Putamen (tissue), 1 donor: ENCODE measurements around the gene SCG3.

Experiments used
- DNase-seq: peaks from one replicate; pipeline ENCODE4 v3.0.0-alpha.2; 2016; ENCODE audit warnings: low spot score

The SCG3 gene

DNA sequence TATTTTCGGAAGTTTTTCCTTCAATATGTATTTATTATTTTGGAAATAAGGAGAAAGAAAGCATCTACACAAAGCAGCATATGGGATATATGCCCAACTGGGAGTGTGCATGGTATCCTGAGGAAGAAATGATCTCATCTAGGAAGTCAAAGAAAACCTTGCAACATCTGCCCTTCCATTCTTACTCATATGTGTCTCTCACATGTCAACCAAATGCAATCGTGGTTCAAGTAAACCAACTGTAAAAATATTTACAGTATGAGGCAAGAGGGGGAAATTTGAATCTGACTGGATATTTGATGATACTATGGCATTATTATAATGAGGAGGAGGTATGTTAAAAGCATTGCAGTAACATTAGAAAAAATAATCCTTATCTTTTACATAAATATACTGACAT, 3.2 kb upstream of the SCG3 start:
- no peak for DNase-seq

- peak; percentile 39 for DNase-seq
Observed at GRCh38 chr15:51680321-51680720, 982 bp upstream of the SCG3 start.

DNA sequence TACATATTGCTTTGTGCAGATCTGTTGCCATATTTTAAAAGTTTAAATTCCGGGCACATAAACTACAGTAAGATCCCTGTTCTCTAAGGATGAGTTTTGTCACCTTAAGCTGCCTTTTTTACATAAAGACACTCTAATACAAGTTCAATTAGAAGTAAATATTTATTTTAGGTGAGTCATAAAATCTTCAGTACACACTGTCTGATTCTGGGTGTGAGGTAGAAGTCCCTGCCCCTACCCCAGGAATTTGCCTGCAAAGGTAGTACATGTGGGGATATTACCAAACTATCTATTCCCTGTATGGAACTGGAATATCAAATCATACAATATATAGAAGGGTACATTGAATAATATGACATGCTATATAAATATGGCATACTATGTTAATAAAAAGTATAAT, 6.3 kb downstream of the SCG3 start:
- DNase-seq = no peak

DNA sequence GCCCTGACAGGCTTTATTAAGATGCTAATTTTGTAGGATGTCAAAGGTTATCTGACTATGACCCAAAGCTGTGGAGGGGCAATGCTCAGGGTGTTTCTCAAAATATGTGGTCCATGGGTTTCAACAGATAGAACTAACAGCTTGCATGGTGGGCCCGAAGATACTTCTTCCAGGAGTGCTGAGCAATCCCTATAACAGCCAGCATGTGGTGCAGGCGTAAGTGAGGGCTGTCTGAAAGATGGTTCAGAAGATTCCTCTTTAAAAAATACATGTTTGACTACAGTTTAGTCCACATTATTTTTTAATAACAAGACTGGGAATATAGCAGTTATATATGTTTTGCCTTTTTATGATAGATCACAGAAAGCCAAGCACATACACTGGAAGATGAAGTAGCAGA, 7.6 kb downstream of the SCG3 start:
- no peak for DNase-seq

DNA sequence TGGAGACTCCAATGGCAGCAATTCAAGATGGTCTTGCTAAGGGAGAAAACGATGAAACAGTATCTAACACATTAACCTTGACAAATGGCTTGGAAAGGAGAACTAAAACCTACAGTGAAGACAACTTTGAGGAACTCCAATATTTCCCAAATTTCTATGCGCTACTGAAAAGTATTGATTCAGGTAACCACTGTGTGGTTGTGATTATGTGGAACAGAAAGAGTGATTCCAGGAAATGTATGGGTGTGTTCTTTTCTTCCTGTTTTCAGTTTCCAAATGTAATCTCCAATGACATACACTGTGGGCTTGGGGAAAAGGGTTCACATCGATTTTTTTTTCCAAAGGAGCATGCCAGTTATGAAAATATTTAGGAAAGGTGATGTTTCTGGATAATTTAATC, 10.9 kb downstream of the SCG3 start:
- no peak for DNase-seq

- DNase-seq = no peak
Observed at GRCh38 chr15:51696566-51696965, 15.3 kb downstream of the SCG3 start.

DNA sequence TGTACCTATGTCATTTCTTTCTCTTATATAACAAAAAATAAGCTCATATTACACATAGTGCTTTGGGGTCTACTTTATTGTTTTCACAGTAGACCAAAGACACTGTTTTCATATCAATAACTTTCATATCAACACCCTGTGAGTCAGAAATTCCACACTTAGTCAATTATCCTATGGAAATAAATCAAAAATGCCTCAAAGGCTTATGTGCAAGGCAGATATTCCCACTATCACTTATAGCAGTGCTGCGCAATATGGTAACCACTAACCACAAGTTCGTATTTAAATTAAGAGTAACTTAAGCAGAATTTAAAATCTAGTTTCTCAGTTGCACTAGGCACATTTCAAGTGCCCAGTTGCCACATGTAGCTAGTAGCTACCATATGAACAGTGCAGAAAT, 15.9 kb downstream of the SCG3 start:
- no peak for DNase-seq

DNA sequence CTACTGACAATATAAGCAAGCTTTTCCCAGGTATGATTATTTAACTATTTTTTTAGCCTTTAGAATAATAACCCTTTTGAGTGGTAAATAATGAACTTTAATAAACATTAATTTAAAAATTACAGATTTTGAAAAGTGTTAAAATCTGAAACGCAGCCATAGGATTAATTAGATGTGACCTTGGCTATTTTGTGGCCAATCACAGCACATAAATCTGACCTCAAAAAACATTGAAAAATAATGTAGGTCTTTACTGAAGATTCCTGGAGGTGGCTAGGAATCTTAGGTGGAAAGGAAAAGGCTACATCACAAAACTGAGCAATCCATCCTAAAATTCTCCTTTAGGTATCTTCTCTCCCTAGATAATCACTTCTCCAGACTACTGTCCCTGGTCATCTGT, 18.1 kb downstream of the SCG3 start:
- DNase-seq = no peak

DNA sequence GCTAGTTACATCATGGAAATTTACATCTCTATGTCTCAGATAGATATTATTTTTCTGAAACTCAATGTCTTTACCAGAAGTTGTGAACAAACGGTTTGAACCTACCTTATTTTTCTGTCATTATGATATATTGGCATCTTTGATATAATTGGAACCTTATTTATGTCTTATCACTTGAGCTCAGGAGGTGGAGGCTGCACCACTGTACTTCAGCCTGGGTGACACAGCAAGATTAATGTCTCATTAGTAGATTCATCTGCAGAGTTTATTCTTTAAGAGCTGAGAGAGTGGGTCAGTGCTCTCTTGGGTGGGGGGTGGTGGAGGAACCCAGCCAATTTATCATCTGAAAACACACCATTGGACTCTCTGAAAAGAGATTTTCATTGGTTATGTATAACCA, 21.4 kb downstream of the SCG3 start:
- no peak for DNase-seq

- no peak for DNase-seq
Observed at GRCh38 chr15:51706291-51706690, 25.0 kb downstream of the SCG3 start.

DNA sequence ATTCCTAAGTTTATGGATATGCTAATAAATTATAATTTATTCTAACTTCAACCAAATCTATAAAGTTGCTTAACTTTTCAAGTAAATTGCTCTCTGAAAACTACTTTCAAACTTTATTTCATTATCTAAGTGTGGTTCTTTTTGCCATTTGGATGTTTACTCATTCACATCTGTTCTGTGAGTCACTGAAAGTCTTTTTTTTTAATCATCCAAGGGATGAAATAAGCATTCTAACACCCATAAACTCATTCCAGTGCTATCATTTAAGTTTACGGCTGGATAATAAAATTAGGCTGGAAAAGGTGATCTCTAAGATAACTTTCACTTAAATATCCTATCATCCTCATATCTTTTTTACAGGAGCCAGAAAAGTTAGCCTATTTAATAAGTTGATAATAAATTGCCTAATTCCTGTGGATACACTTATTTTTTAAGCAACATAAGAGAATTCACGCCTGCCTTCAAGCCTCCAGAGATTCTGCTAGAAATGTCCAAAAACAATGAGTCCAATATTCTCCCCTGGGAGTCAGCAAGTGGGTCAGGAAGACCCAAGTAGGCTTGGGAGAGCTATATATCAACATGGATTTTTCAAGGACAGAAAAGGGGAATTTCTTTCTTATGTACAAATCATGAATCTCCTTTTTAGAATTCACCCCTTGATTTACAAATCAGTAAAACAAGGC, 25.8 kb downstream of the SCG3 start:
- DNase-seq = no peak

- DNase-seq = no peak
Observed at GRCh38 chr15:51708013-51708412, 26.7 kb downstream of the SCG3 start.

DNA sequence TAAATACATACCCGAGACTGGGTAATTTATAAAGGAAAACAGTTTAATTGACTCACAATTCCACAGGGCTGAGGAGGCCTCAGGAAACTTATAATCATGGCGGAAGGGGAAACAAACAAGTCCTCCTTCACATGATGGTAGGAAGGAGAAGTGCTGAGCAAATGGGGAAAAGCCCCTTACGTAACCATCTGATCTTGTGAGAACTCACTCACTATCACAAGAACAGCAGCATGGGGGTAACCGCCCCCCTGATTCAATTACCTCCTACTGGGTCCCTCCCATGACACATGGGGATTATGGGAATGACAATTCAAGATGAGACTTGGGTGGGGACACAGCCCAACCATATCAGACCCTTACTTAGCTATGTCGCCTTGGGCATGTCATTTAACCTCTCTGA, 27.7 kb downstream of the SCG3 start:
- no peak for DNase-seq

- no peak for DNase-seq
Observed at GRCh38 chr15:51714162-51714561, 32.9 kb downstream of the SCG3 start.

DNA sequence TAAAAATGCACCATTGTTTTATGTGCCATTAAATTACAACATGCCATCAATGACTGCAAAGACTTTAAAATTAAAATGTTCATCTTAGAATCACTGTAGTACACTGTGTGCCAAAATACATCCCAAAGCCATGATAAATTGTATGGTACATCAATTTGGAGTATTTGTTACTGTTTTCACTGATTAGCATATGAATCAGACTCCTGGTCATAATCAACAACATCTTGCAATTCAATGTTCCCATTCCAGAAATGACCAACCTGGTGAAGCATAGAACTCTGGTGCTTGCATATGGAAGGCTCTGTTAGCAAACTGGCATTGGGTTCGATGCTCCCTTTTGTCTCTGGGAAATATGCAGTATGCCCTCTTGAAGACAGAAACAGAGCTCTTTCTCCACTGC, 33.6 kb downstream of the SCG3 start:
- DNase-seq = no peak

GRCh38 chr15:51718219-51718618, 36.9 kb downstream of the SCG3 start:
- no peak for DNase-seq

- DNase-seq = no peak
Observed at GRCh38 chr15:51718746-51719145, 37.4 kb downstream of the SCG3 start.

- DNase-seq = no peak
Observed at GRCh38 chr15:51720201-51720995, 39.1 kb downstream of the SCG3 start.

GRCh38 chr15:51721199-51721960, 40.1 kb downstream of the SCG3 start:
- no peak for DNase-seq

GRCh38 chr15:51724199-51724598, 42.9 kb downstream of the SCG3 start:
- DNase-seq = no peak

- no peak for DNase-seq
Observed at GRCh38 chr15:51724673-51725072, 43.4 kb downstream of the SCG3 start.

DNA sequence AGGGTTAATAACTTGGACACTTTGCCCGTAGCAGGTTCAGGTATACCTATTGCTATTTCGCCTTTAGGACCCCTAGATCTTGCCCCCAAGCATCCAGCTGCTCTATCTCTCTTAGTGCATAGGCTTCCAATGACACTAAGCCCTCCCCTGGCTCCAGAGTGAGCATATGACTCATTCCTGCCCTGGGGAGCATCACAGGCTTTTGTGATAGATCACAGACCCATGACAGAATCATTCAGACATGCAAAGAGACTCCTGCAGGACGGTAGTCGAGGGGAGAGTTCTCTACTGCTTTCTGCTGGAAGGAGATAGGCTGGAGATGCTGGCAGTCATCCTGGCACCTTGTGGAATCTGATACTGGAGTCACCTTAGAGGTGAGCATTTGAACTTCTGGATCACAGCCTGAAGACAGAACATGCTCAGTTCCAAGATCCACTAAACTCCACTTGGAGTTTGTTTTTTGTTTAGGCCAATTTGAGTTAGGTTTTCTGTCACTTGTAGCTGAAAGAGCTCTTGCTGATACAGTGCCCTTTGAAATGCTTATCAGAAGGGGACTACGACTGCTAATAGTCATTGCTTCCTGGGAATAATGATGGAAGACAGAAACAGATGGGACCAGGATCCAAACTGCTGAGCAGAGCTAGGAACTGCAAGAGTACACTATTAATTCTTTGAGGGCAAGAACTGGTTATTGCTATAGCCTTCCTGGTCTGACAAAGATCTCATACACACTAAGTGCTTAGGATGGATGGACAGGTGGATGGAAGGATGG, 45.2 kb downstream of the SCG3 start:
- DNase-seq = no peak
